ENCODE data around the gene SPDYE6.
"Not testable (repeated sequence)": the region's sequence is repeated elsewhere in the genome, so short reads cannot be mapped to it uniquely, and the experiment has no call there.

The SPDYE6 gene

GRCh38 chr7:102363549-102364393, 7.5 kb upstream of the SPDYE6 start:
- peak; percentile 80 for DNase-seq (ENCODE audit: low read depth)

GRCh38 chr7:102346983-102347382, 9.3 kb downstream of the SPDYE6 start:
- DNase-seq (ENCODE audit: low read depth), result not testable (repeated sequence)

- not testable (repeated sequence) for DNase-seq (ENCODE audit: low read depth)
These were observed 15.5 kb downstream of the SPDYE6 start for GRCh38 chr7:102340599-102341368.

GRCh38 chr7:102337420-102337819, 18.8 kb downstream of the SPDYE6 start:
- DNase-seq (ENCODE audit: low read depth), result not testable (repeated sequence)

- DNase-seq (ENCODE audit: low read depth), result not testable (repeated sequence)
These were observed 19.2 kb downstream of the SPDYE6 start for GRCh38 chr7:102337002-102337401.

- DNase-seq (ENCODE audit: low read depth), result not testable (repeated sequence)
These were observed 20.7 kb downstream of the SPDYE6 start for GRCh38 chr7:102335574-102335973.

GRCh38 chr7:102330666-102331460, 25.4 kb downstream of the SPDYE6 start:
- not testable (repeated sequence) for DNase-seq (ENCODE audit: low read depth)

GRCh38 chr7:102329366-102329765, 26.9 kb downstream of the SPDYE6 start:
- not testable (repeated sequence) for DNase-seq (ENCODE audit: low read depth)

GRCh38 chr7:102328863-102329262, 27.4 kb downstream of the SPDYE6 start:
- DNase-seq (ENCODE audit: low read depth), result not testable (repeated sequence)

GRCh38 chr7:102327183-102327582, 29.1 kb downstream of the SPDYE6 start:
- DNase-seq (ENCODE audit: low read depth), result not testable (repeated sequence)

GRCh38 chr7:102326157-102326889, 29.9 kb downstream of the SPDYE6 start:
- no peak for DNase-seq (ENCODE audit: low read depth)

- DNase-seq (ENCODE audit: low read depth), result not testable (repeated sequence)
These were observed 31.1 kb downstream of the SPDYE6 start for GRCh38 chr7:102325106-102325505.

GRCh38 chr7:102323914-102324195, 32.4 kb downstream of the SPDYE6 start:
- DNase-seq (ENCODE audit: low read depth), result no peak

GRCh38 chr7:102322202-102322715, 34.0 kb downstream of the SPDYE6 start:
- DNase-seq (ENCODE audit: low read depth), result no peak

- DNase-seq (ENCODE audit: low read depth), result no peak
These were observed 34.7 kb downstream of the SPDYE6 start for GRCh38 chr7:102321351-102322201.

GRCh38 chr7:102320601-102321350, 35.5 kb downstream of the SPDYE6 start:
- DNase-seq (ENCODE audit: low read depth), result no peak

- DNase-seq (ENCODE audit: low read depth), result no peak
These were observed 36.1 kb downstream of the SPDYE6 start for GRCh38 chr7:102320181-102320580.

GRCh38 chr7:102319671-102320070, 36.6 kb downstream of the SPDYE6 start:
- no peak for DNase-seq (ENCODE audit: low read depth)

- DNase-seq (ENCODE audit: low read depth), result no peak
These were observed 37.7 kb downstream of the SPDYE6 start for GRCh38 chr7:102318482-102318971.

Data from HS-27A (cell line).